K562 (cell line): ENCODE measurements around the gene CYTH4. TPM values are rescaled to one million over a fixed set of nuclear protein-coding genes. Genes with fewer than 3 reads are reported as not detected.
A peak's percentile ranks its signal among the peaks of the same experiment; 100 is the strongest.

Experiments
- ATAC-seq: fragments of 200-7000 bp; cut with Tn5 transposase; 3 replicates; pipeline ENCODE4 v1.9.1; 2020; ENCODE audit warnings: moderate library complexity
- BruUV-seq: library from RNA; stranded (reverse); fragments of 400-500 nt; replicated peaks from 2 replicates; lab custom pipeline; 2021; lab: Mats Ljungman, UMichigan
- CTCF ChIA-PET: fragments of 300-600 bp; formaldehyde crosslinking; extraction: SDS; loops from one replicate; lab custom pipeline; 2021; ENCODE audit warnings: low intra/inter-chr PET ratio; lab: Yijun Ruan, JAX
- POLR2A ChIA-PET: fragments of 300-600, 350-650 bp; sonication (Branson Sonifier 250); formaldehyde crosslinking; extraction: SDS; loops from one replicate; lab custom pipeline; 2021; ENCODE audit warnings: antibody characterized with exemption, inconsistent platforms; lab: Yijun Ruan, JAX
- DNase-seq, 4 experiments: peaks; one replicate each; pipeline versions ENCODE4 v3.0.0 to v3.0.0-alpha.2; 2011 to 2018; ENCODE audit warnings: low spot score in 3 of 4, mixed read lengths in 3 of 4; ENCODE audit errors: extremely low read depth in 1 of 4
- FAIRE-seq: peaks from 2 replicates; lab custom pipeline; 2011; peaks lifted over from hg19 to GRCh38; lab: Jason Lieb, UNC
- H2AFZ ChIP-seq: 2 replicates; pipeline ENCODE4 v1.6.0; 2011; ENCODE audit warnings: low read depth, low read length, control low read depth, inconsistent platforms
- H3K27ac ChIP-seq: fragments of 200-600 bp; 3 replicates; pipeline ENCODE4 v1.8.0; 2011; ENCODE audit warnings: low read depth, mild to moderate bottlenecking, control low read depth, inconsistent platforms, low read length, moderate library complexity, mixed read lengths; ENCODE audit errors: extremely low read depth
- H3K27me3 ChIP-seq, 2 experiments: fragments of 300-600 bp in 1 of 2; 2 replicates in 1 of 2; 3 replicates in 1 of 2; pipeline versions ENCODE4 v1.6.0 to v1.8.0; 2011; ENCODE audit warnings: inconsistent platforms in 2 of 2, low read length in 2 of 2, mild to moderate bottlenecking in 1 of 2, mixed read lengths in 1 of 2, moderate library complexity in 1 of 2; ENCODE audit not compliant: control insufficient read depth in 2 of 2, insufficient read depth in 2 of 2
- H3K36me3 ChIP-seq: fragments of 300-600 bp; 3 replicates; pipeline ENCODE4 v1.8.0; 2011; ENCODE audit warnings: mild to moderate bottlenecking, low read length, inconsistent platforms; ENCODE audit not compliant: control insufficient read depth, insufficient read depth
- H3K4me1 ChIP-seq, 2 experiments: fragments of 200-600 bp in 1 of 2; replicated peaks in 1 of 2; 2 replicates in 1 of 2; 3 replicates in 1 of 2; pipeline versions ENCODE4 v1.5.1 to v1.8.0; 2011; ENCODE audit warnings: inconsistent platforms in 2 of 2, low read length in 2 of 2, mild to moderate bottlenecking in 1 of 2, mixed read lengths in 1 of 2, moderate library complexity in 1 of 2; ENCODE audit not compliant: control insufficient read depth in 2 of 2, insufficient read depth in 2 of 2
- H3K4me2 ChIP-seq: 2 replicates; pipeline ENCODE4 v1.6.1; 2011; ENCODE audit warnings: low read length, control low read depth, inconsistent platforms, mixed read lengths; ENCODE audit not compliant: insufficient read depth
- H3K4me3 ChIP-seq: fragments of 200-600 bp; sonication (generic), shearing (Covaris generic); 2 replicates; pipeline ENCODE4 v1.5.1; 2016; ENCODE audit warnings: control low read depth, inconsistent platforms
- H3K79me2 ChIP-seq: fragments of 200-600 bp; 3 replicates; pipeline ENCODE4 v1.8.0; 2011; ENCODE audit warnings: low read length, inconsistent platforms; ENCODE audit not compliant: control insufficient read depth, insufficient read depth
- H3K9ac ChIP-seq, 2 experiments: 2 replicates each; pipeline versions ENCODE4 v1.6.0 to v1.6.1; 2011; ENCODE audit warnings: low read depth in 2 of 2, low read length in 2 of 2, control low read depth in 1 of 2, inconsistent platforms in 1 of 2, mild to moderate bottlenecking in 1 of 2, mixed read lengths in 1 of 2; ENCODE audit not compliant: insufficient read depth in 1 of 2
- H3K9me1 ChIP-seq: one replicate; pipeline ENCODE4 v1.6.0; 2011; ENCODE audit warnings: inconsistent platforms, mild to moderate bottlenecking, low read length, moderate library complexity; ENCODE audit not compliant: control insufficient read depth, insufficient read depth
- H3K9me3 ChIP-seq: replicated peaks from 2 replicates; pipeline ENCODE4 v1.5.1; 2011; ENCODE audit warnings: low read depth, low read length, inconsistent platforms; ENCODE audit not compliant: control insufficient read depth, insufficient read depth
- H4K20me1 ChIP-seq: replicated peaks from 2 replicates; pipeline ENCODE4 v1.6.1; 2011; ENCODE audit warnings: low read length, inconsistent platforms, mixed read lengths; ENCODE audit not compliant: control insufficient read depth, insufficient read depth
- ATF7 ChIP-seq: fragments of 450-650 bp; IDR thresholded peaks from 2 replicates; pipeline ENCODE4 v1.7.1; 2014; ENCODE audit warnings: mild to moderate bottlenecking, moderate library complexity
- PHF8 ChIP-seq: fragments of 200-600 bp; sonication (generic); IDR thresholded peaks from 2 replicates; pipeline ENCODE4 v1.6.1; 2012; ENCODE audit warnings: mixed run types, mild to moderate bottlenecking, inconsistent platforms, low read length, moderate library complexity, borderline replicate concordance
- SRSF7 ChIP-seq: fragments of 200-400 bp; formaldehyde crosslinking; optimal IDR thresholded peaks from 2 replicates; pipeline ENCODE3; 2017; ENCODE audit warnings: mild to moderate bottlenecking, low read depth, low read length
- WGBS: fragments of 100-300 bp; shearing (Covaris generic); methylation state at CpG from one replicate; pipeline ENCODE4 v1.1.6; 2016; ENCODE audit warnings: low coverage, mixed read lengths; ENCODE audit not compliant: insufficient coverage; ENCODE audit errors: missing lambda C conversion rate; 5-methylcytosine and 5-hydroxymethylcytosine counted together
- in situ Hi-C: fragments of 300-500 bp; cut with MboI; formaldehyde crosslinking; loops from 4 replicates; pipeline ENCODE4 v1.15.0; 2018; ENCODE audit warnings: inconsistent platforms, mixed read lengths
- intact Hi-C: fragments of 100-400 bp; cut with micrococcal nuclease; formaldehyde crosslinking; loops from 2 replicates; pipeline ENCODE4 v1.14.2; 2022
- polyA plus RNA-seq, 8 experiments: library from polyadenylated mRNA; depleted of rRNA in 4 of 8; stranded (reverse) in 5 of 8; unstranded in 3 of 8; fragments of >200 nt; fragmentation: Nextera tagmentation in 2 of 8; fragmentation: Illumina TruSeq in 1 of 8; extraction: Ambion mirVana in 2 of 8; extraction: Trizol in 1 of 8; gene quantifications; 2 replicates each; pipeline versions ENCODE4 v1.2.1 to v1.2.3, GENCODE V29; 2011 to 2014; ENCODE audit warnings: inconsistent platforms in 1 of 8, missing spikeins in 1 of 8
- total RNA-seq, 7 experiments: library from RNA; depleted of rRNA in 6 of 7; stranded (reverse); fragments of >200 nt in 6 of 7; fragmentation: Illumina TruSeq in 2 of 7; extraction: Trizol in 2 of 7; gene quantifications; 2 replicates each; pipeline versions ENCODE4 v1.2.1 to v1.2.3, GENCODE V29; 2011 to 2021; ENCODE audit warnings: low replicate concordance in 1 of 7
- TF ChIP-seq, protein P1 (sequence below), 2 experiments: fragments of 450-650 bp in 1 of 2; sonication (generic) in 1 of 2; formaldehyde crosslinking in 1 of 2; IDR thresholded peaks in 1 of 2; conservative IDR thresholded peaks in 1 of 2; 2 replicates each; pipeline versions ENCODE4 v1.6.1 to v1.8.1; 2016 to 2023; ENCODE audit warnings: mild to moderate bottlenecking in 2 of 2, moderate library complexity in 2 of 2, inconsistent platforms in 1 of 2, missing genetic modification reagents in 1 of 2
- TF ChIP-seq, protein P2 (sequence below): fragments of 200-800 bp; sonication (Bioruptor generic); IDR thresholded peaks from 2 replicates; pipeline ENCODE4 v1.6.1; 2017; ENCODE audit warnings: missing genetic modification characterization, missing compliant biosample characterization

Gene CYTH4
- total and polyA plus RNA-seq, 9 of the 15 experiments (the other 6 are each of a cell fraction or from before 2014, with no cell fraction given) = 0.03 to 2.0 (median 0.61) TPM; not detected in 1

DNA sequence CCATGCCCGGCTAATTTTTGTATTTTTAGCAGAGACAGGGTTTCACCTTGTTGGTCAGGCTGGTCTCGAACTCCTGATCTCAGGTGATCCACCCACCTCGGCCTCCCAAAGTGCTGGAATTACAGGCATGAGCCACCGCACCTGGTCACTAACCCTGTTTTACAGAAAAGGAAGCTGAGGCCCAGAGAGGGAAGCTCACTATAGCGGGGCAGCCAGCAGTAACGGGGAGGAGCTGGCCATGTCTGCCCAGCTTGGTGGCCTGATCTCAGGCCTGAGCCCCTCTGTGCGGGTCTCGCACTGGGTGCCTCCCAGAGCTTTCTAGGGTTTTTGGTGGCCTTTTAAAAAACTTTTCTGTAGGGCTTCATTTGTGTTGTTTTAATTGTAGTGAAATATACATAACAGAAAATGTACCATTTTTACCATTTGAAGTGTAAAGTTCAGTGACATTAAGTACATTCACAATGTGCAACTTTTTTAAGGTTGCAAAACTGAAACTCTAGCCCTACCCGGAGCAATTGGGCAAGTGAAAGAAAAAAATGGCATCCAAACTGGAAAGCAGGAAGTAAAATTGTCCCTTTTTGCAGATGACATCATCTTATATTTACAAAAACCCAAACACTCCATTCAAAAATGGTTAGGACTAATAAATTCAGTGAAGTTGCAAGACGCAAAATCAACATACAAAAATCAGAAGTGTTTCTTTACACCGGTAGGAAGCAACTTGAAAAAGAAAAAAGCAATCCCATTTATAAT lies 14.5 kb upstream of the CYTH4 start:
- TF ChIP-seq SRSF7 (no peak), PHF8 (0 out of 2 replicates have a peak, but pooled peaks have one; percentile 9), ATF7 (peak; percentile 58; the same call in 1 of the 2 replicates)
- TF ChIP-seq, protein P1, sequence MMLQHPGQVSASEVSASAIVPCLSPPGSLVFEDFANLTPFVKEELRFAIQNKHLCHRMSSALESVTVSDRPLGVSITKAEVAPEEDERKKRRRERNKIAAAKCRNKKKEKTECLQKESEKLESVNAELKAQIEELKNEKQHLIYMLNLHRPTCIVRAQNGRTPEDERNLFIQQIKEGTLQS (IDR thresholded peaks at IDR 0.05) = peak; percentile 65
- TF ChIP-seq, protein P1 (CRISPR knock-in tag; conservative IDR thresholded peaks at IDR 0.05) = no peak
- TF ChIP-seq, protein P2, sequence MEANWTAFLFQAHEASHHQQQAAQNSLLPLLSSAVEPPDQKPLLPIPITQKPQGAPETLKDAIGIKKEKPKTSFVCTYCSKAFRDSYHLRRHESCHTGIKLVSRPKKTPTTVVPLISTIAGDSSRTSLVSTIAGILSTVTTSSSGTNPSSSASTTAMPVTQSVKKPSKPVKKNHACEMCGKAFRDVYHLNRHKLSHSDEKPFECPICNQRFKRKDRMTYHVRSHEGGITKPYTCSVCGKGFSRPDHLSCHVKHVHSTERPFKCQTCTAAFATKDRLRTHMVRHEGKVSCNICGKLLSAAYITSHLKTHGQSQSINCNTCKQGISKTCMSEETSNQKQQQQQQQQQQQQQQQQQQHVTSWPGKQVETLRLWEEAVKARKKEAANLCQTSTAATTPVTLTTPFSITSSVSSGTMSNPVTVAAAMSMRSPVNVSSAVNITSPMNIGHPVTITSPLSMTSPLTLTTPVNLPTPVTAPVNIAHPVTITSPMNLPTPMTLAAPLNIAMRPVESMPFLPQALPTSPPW (CRISPR knock-in tag) = no peak
- Histone ChIP-seq H3K36me3 (no peaks in the 10 kb centered on the region), H3K9me3 (peaks cover 4% of the 10 kb centered on the region; the same call in 1 of the 2 replicates), H2AFZ (peak overlapping the region; percentile 63; the same call in 1 of the 2 replicates), H3K9ac (no peak overlapping the region), H3K27ac (no peak overlapping the region), H3K9me1 (no peaks in the 10 kb centered on the region), H3K4me3 (no peak overlapping the region), H3K4me2 (no peak overlapping the region), H4K20me1 (no peaks in the 10 kb centered on the region), H3K4me1 (peaks cover 0 to 6% of the 10 kb centered on the region in 2 experiments; a peak in 3 of 5 replicates), H3K27me3 (no peaks in the 10 kb centered on the region; a peak in 2 of 5 replicates), H3K79me2 (no peaks in the 10 kb centered on the region)
- no TSS peak for BruUV-seq
- WGBS = 33% methylated on average over 9 of the region's 11 CpGs
- DNase-seq = no peak
- CTCF ChIA-PET = interaction anchor here (0.6 to 1.2 kb wide), 3 partner anchors 79 to 189 kb away, joined by 3 to 5 read pairs (median 4); no protein-coding TSS in a partner anchor
- POLR2A ChIA-PET = no interaction called here
- ATAC-seq = no peak
- FAIRE-seq = no peak
- in situ Hi-C loops (no loop called here), intact Hi-C loops (loop anchor here (2.0 to 5.0 kb wide), 2 partner anchors 49 to 189 kb away; no protein-coding TSS in a partner anchor)
